HG03378 (cell line): ENCODE results near the gene ATP9B.

ENCODE experiments used
- ATAC-seq: cut with Tn5 transposase; IDR thresholded peaks from one replicate; pipeline ENCODE4 v1.9.1; 2021; ENCODE audit warnings: mild to moderate bottlenecking, moderate library complexity; ENCODE audit not compliant: unreplicated experiment

The ATP9B gene

GRCh38 chr18:79068937-79069716 is at the start of gene ATP9B:
TSS of gene ATP9B (plus strand) at chr18:79069394. CDS start at chr18:79069411, 17 bp downstream.
- ATAC-seq, result peak; percentile 71

- no peak for ATAC-seq
These were observed 49.3 kb upstream of the ATP9B start for GRCh38 chr18:79019881-79020280.

- no peak for ATAC-seq
These were observed 46.6 kb upstream of the ATP9B start for GRCh38 chr18:79022603-79023002.

- no peak for ATAC-seq
These were observed 42.7 kb upstream of the ATP9B start for GRCh38 chr18:79026491-79026890.

- ATAC-seq, result no peak
These were observed 38.5 kb upstream of the ATP9B start for GRCh38 chr18:79030680-79031079.

- no peak for ATAC-seq
These were observed 26.9 kb upstream of the ATP9B start for GRCh38 chr18:79042276-79042675.

GRCh38 chr18:79043288-79043687 is 25.9 kb upstream of the ATP9B start:
- ATAC-seq, result no peak

- no peak for ATAC-seq
These were observed 22.7 kb upstream of the ATP9B start for GRCh38 chr18:79046522-79046921.

- no peak for ATAC-seq
These were observed 21.5 kb upstream of the ATP9B start for GRCh38 chr18:79047556-79048244.

GRCh38 chr18:79048245-79048632 is 21.0 kb upstream of the ATP9B start:
- no peak for ATAC-seq

GRCh38 chr18:79049506-79049905 is 19.7 kb upstream of the ATP9B start:
- ATAC-seq, result no peak

- no peak for ATAC-seq
These were observed 19.2 kb upstream of the ATP9B start for GRCh38 chr18:79050005-79050404.

GRCh38 chr18:79056827-79057367 is 12.3 kb upstream of the ATP9B start:
- ATAC-seq, result no peak

- ATAC-seq, result no peak
These were observed 11.2 kb upstream of the ATP9B start for GRCh38 chr18:79058007-79058406.

GRCh38 chr18:79062806-79063205 is 6.4 kb upstream of the ATP9B start:
- ATAC-seq, result no peak

- no peak for ATAC-seq
These were observed 5.0 kb upstream of the ATP9B start for GRCh38 chr18:79064228-79064627.

GRCh38 chr18:79065802-79066201 is 3.4 kb upstream of the ATP9B start:
- ATAC-seq, result no peak

GRCh38 chr18:79067611-79068010 is 1.6 kb upstream of the ATP9B start:
- no peak for ATAC-seq

GRCh38 chr18:79068341-79068936 is 755 bp upstream of the ATP9B start:
- ATAC-seq, result peak; percentile 23

GRCh38 chr18:79069717-79070151 is 540 bp downstream of the ATP9B start:
- peak; percentile 21 for ATAC-seq

- ATAC-seq, result no peak
These were observed 1.3 kb downstream of the ATP9B start for GRCh38 chr18:79070486-79070885.

- ATAC-seq, result no peak
These were observed 1.8 kb downstream of the ATP9B start for GRCh38 chr18:79071037-79071436.
